ENCODE data around the gene CCDC88A.

- TF ChIP-seq, protein P1, sequence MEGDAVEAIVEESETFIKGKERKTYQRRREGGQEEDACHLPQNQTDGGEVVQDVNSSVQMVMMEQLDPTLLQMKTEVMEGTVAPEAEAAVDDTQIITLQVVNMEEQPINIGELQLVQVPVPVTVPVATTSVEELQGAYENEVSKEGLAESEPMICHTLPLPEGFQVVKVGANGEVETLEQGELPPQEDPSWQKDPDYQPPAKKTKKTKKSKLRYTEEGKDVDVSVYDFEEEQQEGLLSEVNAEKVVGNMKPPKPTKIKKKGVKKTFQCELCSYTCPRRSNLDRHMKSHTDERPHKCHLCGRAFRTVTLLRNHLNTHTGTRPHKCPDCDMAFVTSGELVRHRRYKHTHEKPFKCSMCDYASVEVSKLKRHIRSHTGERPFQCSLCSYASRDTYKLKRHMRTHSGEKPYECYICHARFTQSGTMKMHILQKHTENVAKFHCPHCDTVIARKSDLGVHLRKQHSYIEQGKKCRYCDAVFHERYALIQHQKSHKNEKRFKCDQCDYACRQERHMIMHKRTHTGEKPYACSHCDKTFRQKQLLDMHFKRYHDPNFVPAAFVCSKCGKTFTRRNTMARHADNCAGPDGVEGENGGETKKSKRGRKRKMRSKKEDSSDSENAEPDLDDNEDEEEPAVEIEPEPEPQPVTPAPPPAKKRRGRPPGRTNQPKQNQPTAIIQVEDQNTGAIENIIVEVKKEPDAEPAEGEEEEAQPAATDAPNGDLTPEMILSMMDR (IDR thresholded peaks at IDR 0.05), result no peak
- TF ChIP-seq POLR2A (IDR thresholded peaks at IDR 0.05), result no peak
Measured at GRCh38 chr2:55401124-55401523, 18.5 kb downstream of the CCDC88A start.
